NCI-H1436 (cell line): ENCODE results near the gene FREM3.
"Not testable (repeated sequence)": the region's sequence is repeated elsewhere in the genome, so short reads cannot be mapped to it uniquely, and the experiment has no call there.

Experiments used
- DNase-seq: peaks from one replicate; lab custom pipeline; 2025; lab: John Stamatoyannopoulos, UW

Gene FREM3

DNA sequence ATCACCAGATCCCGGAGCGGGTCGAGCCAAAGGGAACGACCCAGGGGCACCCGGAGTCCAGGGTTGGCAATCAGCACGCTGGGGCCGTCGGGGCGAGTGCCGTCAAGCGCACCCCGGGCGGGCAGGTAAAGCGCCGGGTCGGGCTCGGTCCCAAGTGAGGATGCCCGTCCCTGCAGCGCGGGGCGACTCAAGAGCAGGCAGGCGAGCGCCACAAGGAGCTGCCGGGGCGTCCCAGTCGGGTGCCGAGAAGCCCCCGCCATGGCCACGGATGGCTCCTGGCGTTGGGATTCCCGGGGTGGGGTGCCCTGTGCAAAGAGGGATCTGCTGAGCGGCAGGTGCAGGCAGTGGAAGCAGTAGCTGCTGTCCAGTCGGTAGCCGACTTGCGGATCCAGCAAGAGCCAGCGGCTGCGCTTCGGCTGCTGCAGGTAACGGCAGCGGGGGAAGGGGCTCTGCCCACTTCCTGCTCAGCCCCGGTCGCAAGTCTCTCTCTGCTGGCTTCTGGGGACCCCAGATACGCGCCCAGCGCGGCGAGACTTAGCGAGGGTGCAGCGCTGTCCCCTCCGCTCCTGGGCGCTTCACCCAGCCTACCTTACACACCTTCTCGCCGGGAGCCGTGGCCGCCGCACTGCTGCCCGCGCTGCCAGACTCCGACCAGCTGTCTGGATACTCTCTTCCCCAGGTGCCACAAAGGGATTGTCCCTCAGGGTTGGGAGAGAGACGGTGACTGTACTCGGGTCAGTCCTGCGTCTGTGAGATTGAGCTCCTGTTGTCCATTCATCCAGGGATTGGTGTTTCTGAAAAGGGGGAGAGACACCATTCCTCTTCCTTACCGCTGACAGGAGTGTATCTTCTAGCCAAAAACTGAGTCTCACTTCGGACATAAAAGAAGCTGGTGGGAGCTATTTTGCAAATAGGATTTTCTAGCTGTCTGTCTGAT, at the start of gene FREM3:
TSS of gene FREM3 (minus strand) at position 260 of the 937 bp plus-strand sequence. CDS start at position 260, 0 bp downstream.
- no peak for DNase-seq

- no peak for DNase-seq
Observed at GRCh38 chr4:143745874-143746273, 45.4 kb upstream of the FREM3 start.

DNA sequence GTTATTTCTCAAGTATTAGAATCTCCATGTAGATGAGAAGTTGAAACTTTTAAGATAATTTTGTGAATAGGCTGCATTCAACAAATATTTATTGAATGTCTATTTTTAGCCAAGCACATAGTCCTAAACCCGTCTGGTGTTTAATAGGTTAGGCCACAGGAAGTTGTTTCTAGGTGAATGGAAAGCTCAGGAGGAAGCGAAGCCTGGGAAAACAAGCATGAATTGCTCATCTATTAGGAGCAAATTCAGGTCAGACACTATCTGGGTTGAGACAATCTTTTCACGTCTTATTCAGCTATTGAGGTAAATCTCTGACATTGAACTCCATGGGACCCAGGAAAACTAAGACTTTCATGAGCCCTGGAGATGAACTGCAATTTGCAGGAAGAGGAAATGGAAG, 43.1 kb upstream of the FREM3 start:
- DNase-seq = no peak

GRCh38 chr4:143742834-143743233, 42.4 kb upstream of the FREM3 start:
- DNase-seq = no peak

DNA sequence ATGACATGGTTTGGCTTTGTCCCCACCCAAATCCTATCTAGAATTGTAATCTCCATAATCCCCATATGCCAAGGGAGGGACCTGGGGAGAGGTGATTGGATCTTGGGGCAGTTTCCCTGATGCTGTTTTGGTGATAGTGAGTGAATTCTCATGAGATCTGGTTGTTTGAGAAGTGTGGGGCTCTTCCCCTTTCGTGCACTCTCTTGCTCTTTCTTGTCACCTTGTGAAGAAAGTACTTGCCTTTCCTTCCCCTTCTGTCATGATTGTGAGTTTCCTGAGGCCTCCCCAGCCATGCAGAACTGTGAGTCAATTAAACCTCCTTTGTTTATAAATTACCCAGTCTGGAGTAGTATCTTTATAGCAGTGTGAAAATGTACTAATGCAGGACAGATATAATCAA, 36.4 kb upstream of the FREM3 start:
- DNase-seq = no peak

DNA sequence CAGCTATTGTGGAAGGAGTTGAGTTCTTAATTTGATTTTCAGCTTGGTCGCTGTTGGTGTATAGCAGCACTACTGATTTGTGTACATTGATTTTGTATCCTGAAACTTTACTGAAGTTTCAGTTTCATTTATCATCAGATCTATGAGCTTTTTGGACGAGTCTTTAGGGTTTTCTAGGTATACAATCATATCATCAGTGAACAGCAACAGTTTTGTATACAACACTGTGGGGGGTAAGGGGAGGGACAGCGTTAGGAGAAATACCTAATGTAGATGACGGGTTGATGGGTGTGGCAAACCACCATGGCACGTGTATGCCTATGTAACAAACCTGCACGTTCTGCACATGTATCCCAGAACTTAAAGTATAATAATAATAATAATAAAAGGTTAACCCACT, 35.6 kb upstream of the FREM3 start:
- DNase-seq = not testable (repeated sequence)

- no peak for DNase-seq
Observed at GRCh38 chr4:143728166-143728565, 27.7 kb upstream of the FREM3 start.

- no peak for DNase-seq
Observed at GRCh38 chr4:143726714-143727113, 26.2 kb upstream of the FREM3 start.

DNA sequence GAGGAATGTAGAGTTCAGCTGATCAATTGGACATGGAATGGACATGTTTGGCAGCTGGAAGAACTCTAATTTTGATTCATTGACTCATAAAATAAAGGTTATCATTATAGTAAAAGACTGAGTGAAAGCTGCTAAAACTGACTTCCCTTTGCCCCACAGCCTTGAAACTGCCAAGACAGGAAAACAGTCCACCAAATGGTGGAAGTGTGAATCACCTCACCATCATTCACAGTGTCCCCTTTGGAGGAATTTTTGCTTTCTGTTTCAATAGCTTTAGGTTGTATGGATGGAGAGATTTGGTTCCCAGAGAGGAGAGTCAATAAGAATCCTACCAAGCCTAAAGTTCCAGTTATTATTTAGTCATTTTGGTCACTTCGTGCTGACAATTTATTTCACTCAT, 20.8 kb upstream of the FREM3 start:
- DNase-seq = no peak

- DNase-seq = not testable (repeated sequence)
Observed at GRCh38 chr4:143718748-143719147, 18.3 kb upstream of the FREM3 start.

- DNase-seq = no peak
Observed at GRCh38 chr4:143713955-143714625, 13.6 kb upstream of the FREM3 start.

DNA sequence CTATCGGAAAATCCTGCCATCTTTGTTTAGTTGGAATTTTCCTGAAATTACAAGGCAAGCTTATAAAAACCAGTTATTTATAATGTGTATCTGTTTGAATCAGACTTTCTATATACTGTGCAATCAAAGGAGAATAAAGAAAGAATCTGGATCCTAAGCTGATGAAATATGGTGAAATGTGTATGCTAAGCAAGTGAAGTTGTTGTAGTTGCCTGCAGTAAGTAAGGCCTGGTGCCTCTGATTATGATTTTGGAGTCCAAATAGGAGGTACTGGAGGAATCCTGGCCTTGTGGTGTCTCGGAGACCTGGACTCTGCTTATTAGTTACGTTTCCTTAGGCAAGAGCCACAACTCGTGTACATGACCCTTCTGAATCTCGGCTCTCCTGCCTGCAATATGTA, 13.1 kb upstream of the FREM3 start:
- DNase-seq = no peak

DNA sequence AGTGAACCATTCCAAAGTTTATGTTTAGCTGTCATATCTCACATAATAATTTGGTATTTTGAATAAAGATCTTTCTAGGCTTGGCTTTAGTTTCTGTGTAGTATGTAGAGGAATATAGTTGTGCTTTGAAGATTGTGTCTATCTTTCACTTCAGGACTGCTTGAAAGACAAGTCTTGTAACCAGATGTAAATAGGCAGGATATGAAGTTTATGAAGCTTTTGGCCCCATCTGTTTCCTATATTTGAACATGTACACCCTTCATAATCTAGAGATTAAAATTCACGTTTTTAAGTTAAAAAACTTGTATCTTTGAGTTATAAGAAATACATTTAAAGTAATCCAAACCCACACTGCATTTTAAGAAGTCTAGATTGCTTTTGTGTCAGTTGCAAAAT, 11.7 kb upstream of the FREM3 start:
- no peak for DNase-seq

- no peak for DNase-seq
Observed at GRCh38 chr4:143711543-143712154, 11.2 kb upstream of the FREM3 start.

DNA sequence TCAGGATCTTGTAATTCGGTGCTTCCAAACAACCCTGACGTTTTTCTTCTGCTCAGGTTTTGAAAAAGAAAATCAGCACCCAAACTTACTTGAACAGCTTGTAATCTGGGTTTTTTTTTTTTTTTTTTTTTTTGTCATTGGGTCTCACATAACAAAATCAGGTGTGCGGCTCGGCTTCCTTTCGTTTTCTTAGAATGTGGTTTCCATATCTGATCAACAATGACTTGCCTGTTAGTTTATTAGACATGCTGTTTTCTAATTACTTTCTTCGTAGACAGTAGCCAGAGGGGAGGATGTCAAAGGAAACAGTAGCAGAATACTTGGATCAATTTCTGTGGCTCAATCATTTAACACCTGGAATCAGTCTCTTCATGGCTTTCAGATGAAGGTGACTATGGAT, 890 bp upstream of the FREM3 start:
- no peak for DNase-seq

GRCh38 chr4:143700046-143700415, 444 bp downstream of the FREM3 start:
- DNase-seq = no peak

DNA sequence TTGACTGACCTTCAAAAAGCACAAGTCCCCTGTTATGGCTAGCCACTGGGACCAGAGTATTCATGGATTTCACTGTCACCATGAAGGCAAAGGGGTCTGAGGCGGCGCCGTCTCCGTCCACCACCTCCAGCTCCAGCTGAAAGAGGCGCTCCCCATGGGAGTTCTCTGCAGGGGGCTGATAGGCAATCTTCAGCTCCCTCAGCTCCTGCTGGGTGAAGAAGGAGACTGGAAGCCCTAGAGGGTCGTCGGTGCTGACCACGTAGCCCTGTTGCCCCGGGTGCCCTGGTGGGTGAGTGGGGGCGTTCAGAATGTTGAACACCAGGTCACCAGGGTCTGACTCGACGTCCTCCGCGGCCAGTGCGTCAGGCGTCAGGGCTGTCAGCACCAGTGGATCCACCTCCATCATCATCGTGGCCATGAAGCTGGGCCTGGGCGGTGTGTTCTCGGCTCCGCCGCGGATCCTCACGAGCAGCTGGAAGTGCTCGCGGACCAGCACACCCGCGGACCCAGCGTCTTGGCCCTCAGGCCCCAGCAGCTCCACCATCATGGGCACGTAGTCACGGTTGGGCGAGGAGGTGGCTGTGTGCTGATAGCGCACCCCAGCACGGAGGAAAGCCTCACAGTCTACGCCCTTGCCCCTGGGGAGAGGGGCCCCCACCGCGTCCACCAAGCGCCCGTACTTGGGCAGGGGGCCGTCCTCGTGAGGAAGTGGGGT, 987 bp downstream of the FREM3 start:
- no peak for DNase-seq

DNA sequence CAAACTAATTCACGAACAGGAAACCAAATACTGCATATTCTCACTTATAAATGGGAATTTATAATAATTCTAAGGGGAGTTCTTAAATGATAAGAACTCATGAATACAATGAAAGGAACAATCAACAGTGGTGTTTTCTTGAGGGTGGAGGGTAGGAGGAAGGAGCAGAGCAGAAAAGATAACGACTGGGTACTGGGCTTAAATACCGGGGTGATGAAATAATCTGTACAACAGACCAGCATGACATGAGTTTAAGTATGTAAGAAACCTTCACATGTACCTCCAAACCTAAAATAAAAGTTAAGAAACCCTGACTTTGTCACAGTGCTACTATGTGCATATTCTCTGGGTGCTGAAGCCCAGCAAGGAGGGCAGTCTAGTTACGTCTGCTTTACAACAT, 6.6 kb downstream of the FREM3 start:
- no peak for DNase-seq

GRCh38 chr4:143692241-143692640, 8.2 kb downstream of the FREM3 start:
- DNase-seq = no peak

GRCh38 chr4:143679434-143679833, 21.0 kb downstream of the FREM3 start:
- no peak for DNase-seq

DNA sequence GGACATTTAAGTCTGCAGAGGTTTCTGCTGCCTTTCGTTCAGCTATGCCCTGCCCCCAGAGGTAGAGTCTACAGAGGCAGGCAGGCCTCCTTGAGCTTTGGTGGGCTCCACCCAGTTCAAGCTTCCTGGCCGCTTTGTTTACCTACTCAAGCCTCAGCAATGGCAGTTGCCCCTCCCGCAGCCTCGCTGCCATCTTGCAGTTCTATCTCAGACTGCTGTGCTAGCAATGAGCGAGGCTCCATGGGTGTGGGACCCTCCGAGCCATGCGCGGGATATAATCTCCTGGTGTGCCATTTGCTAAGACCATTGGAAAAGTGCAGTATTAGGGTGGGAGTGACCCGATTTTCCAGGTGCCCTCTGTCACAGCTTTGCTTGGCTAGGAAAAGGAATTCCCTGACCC, 26.8 kb downstream of the FREM3 start:
- DNase-seq = not testable (repeated sequence)

DNA sequence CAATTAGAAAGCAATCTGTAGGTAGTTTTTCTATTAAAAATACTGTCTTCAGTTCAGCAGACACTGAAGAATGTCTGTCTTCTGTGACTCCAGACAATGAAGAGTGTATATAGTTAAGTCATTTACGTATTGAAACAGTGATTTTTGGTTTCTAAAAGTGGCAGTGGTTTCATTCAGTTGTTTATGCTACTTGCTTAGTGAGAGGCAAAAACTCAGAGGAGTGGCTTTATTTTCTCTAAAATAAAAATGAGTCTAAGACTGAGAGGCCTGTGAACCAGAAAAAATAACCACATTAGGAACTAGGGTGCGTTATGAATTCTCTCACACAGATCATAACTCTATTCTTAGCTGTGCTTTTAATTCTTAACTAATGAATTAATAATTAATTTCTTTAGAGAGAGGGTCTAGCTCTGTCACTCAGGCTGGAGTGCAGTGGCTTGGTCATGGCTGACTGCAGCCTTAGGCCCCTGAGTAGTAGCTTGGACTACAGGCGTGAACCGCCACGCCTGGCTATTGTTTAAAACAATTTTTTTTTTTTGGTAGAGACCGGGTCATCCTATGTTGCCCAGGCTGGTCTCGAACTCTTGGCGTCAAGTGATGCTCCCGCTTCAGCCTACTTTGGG, 31.4 kb downstream of the FREM3 start:
- no peak for DNase-seq
